ENCODE measurements around the gene NPC2. TPM values are rescaled to one million over a fixed set of nuclear protein-coding genes. Genes with fewer than 3 reads are reported as not detected.

The NPC2 gene
- total RNA-seq (2022; extraction: Qiagen RNA extraction), result 221 to 310 TPM (median 247 TPM) in 5 replicates

DNA sequence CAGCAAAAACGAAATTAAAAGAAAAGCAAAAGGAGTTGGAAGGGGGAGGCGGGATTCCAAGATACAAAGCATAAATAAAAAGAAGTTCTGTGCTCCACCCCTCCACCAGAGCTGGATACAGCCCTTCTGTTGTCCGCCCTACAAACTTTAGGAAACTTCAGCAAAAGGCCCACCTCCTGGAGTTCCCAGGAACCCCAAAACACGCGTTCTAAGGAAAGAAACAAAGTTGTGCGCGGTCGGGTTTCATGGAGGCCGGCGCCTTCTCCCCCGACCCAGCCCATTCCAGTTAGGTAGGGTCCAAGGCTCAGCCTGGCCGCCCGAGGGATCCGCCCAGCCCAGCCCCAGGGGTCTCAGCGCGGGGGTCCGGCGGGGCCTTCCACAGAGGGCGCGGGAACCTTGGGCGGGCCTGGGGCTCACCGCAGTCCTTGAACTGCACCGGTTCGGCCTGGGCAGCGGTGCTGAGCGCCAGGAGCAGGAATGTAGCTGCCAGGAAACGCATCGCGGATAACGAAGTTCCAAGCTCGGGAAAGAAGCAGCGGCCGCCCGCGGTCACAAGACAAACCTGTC lies at the start of gene NPC2:
NPC2 (minus strand) TSS at position 530 of the 567 bp plus-strand sequence; CDS start at position 499, 31 bp downstream.

DNA sequence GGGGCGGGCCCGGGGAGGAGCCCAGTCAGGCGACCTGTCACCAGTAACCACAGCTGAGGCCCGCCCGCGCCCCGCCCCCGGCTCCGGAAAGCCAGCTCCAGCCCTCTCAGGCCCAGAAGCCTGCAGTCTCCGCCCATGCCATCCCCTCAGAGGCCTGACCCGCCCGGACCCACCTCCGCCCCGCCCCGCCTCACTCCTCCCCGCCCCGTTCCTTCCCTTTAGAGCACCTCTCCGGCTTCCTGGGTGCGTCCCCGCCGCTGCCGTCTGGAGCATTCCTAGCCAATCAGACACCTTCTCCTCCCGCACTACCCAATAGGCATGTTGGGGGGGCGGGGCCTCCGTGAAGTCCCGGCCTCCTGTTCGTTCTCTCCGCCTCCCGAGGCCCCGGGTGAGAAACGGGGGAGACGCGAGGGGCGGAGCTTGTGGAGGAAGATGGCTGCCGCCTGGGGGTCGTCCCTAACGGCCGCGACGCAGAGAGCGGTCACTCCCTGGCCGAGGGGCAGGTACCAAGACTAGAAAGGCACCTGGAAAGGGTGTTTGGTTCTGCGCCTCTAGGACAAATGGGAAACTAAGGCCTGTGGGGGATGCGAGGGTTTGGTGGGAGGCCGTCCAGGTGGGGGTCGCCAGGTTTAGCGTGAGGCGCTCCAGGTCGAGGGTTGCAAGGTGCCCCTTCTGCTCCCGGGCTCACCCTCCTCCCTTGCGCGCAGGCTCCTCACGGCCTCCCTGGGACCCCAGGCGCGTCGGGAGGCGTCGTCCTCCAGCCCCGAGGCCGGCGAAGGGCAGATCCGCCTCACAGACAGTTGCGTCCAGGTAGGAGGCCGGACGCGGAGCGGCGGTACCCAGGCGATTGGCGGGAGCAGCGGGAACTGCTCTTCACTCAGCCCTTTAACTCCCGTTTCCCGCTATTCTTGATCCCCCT lies 497 bp upstream of the NPC2 start, which contains the start of gene ISCA2:
ISCA2 (plus strand) TSS at position 423 of the 919 bp plus-strand sequence; CDS start at position 433, 10 bp downstream.

Other genes with a start within 250 kb of the NPC2 start
- 27.1 to 33.9 TPM (median 31.0 TPM) in 5 replicates for gene ABCD4, start 190.4 kb downstream of the NPC2 start, total RNA-seq (2022; extraction: Qiagen RNA extraction)
- 0.08 TPM in 1 of 5 replicates, not detected in the others for gene VRTN, start 144.8 kb downstream of the NPC2 start, total RNA-seq (2022; extraction: Qiagen RNA extraction)
- not detected in 5 replicates for gene SYNDIG1L, start 67.1 kb downstream of the NPC2 start, total RNA-seq (2022; extraction: Qiagen RNA extraction)
- gene ISCA2, start 460 bp upstream of the NPC2 start, total RNA-seq (2022; extraction: Qiagen RNA extraction), result 34.9 to 39.5 TPM (median 37.1 TPM) in 5 replicates
- 7.4 to 14.0 TPM (median 11.1 TPM) in 5 replicates for gene LTBP2, start 118.9 kb upstream of the NPC2 start, total RNA-seq (2022; extraction: Qiagen RNA extraction)
- gene AREL1, start 219.8 kb upstream of the NPC2 start, total RNA-seq (2022; extraction: Qiagen RNA extraction), result 20.3 to 26.8 TPM (median 23.6 TPM) in 5 replicates
- 51.2 to 63.9 TPM (median 53.2 TPM) in 5 replicates for gene FCF1, start 219.8 kb upstream of the NPC2 start, total RNA-seq (2022; extraction: Qiagen RNA extraction)

Measured in A549 treated with dexamethasone at 1 μM for 4 hours (cell line).